ENCODE results near the gene PRKN. TPM values are rescaled to one million over a fixed set of nuclear protein-coding genes. Genes with fewer than 3 reads are reported as not detected.

PRKN gene
- total RNA-seq, 1 experiment from 2014 or later: 2.0 TPM

GRCh38 chr6:162181111-162181510 lies 546.5 kb downstream of the PRKN start:
- H2BK20ac ChIP-seq (ENCODE audit: low read depth, low read length, poor library complexity, severe bottlenecking): no peak overlapping the region
- H3K36me3 Mint-ChIP-seq (ENCODE audit: insufficient read depth in 1 of 3, low read depth in 3 of 3): no peaks in the 10 kb centered on the region
- no peaks in the 10 kb centered on the region for H3K79me1 ChIP-seq (ENCODE audit: insufficient read depth, low read depth, low read length, poor library complexity, severe bottlenecking)
- H2BK12ac ChIP-seq (ENCODE audit: insufficient read length, low read depth, low read length): no peak overlapping the region
- H4K20me1 ChIP-seq (ENCODE audit: control insufficient read depth, insufficient read depth, insufficient read length): no peaks in the 10 kb centered on the region
- H3K56ac ChIP-seq (ENCODE audit: insufficient read length, low read depth, low read length): no peak overlapping the region
- no peak overlapping the region for H4K8ac ChIP-seq (replicated peaks; ENCODE audit: insufficient read length, low read depth, low read length)
- no peak overlapping the region for H3K4me3 Mint-ChIP-seq
- H3K4me2 ChIP-seq (ENCODE audit: insufficient read depth, insufficient read length, low read length): no peak overlapping the region
- no peak overlapping the region for H2AK5ac ChIP-seq (ENCODE audit: insufficient read length, low read length)
- H3K27ac Mint-ChIP-seq: no peak overlapping the region
- H3T11ph ChIP-seq (ENCODE audit: low read length): no peak overlapping the region
- TF ChIP-seq, protein P1, sequence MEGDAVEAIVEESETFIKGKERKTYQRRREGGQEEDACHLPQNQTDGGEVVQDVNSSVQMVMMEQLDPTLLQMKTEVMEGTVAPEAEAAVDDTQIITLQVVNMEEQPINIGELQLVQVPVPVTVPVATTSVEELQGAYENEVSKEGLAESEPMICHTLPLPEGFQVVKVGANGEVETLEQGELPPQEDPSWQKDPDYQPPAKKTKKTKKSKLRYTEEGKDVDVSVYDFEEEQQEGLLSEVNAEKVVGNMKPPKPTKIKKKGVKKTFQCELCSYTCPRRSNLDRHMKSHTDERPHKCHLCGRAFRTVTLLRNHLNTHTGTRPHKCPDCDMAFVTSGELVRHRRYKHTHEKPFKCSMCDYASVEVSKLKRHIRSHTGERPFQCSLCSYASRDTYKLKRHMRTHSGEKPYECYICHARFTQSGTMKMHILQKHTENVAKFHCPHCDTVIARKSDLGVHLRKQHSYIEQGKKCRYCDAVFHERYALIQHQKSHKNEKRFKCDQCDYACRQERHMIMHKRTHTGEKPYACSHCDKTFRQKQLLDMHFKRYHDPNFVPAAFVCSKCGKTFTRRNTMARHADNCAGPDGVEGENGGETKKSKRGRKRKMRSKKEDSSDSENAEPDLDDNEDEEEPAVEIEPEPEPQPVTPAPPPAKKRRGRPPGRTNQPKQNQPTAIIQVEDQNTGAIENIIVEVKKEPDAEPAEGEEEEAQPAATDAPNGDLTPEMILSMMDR (conservative IDR thresholded peaks at IDR 0.05): no peak
- H3K14ac ChIP-seq (ENCODE audit: insufficient read depth, low read length): no peak overlapping the region
- no peaks in the 10 kb centered on the region for H3K27me3 Mint-ChIP-seq (ENCODE audit: low read depth)
- H3K4me1 Mint-ChIP-seq: peaks cover 0 to 4% of the 10 kb centered on the region in 2 experiments; a peak in 3 of 4 replicates
- no peak overlapping the region for H3K4ac ChIP-seq (ENCODE audit: low read depth, low read length)
- no peaks in the 10 kb centered on the region for H3K9me3 ChIP-seq (ENCODE audit: control insufficient read depth, low read depth, low read length)
- H4K5ac ChIP-seq (ENCODE audit: insufficient read length, low read depth, low read length): no peak overlapping the region
- H3K9me3 Mint-ChIP-seq: no peaks in the 10 kb centered on the region
- H3K79me2 ChIP-seq (ENCODE audit: insufficient read depth, low read length): no peaks in the 10 kb centered on the region
- no peaks in the 10 kb centered on the region for H3K4me1 ChIP-seq (ENCODE audit: insufficient read depth, low read length)
- no peak overlapping the region for H3K18ac ChIP-seq (ENCODE audit: insufficient read length, low read depth, low read length)
- H3K27ac ChIP-seq (ENCODE audit: insufficient read length, low read depth, low read length): no peak overlapping the region
- no peak overlapping the region for H2BK120ac ChIP-seq (ENCODE audit: low read depth, low read length, poor library complexity, severe bottlenecking)
- no peak overlapping the region for H3K23ac ChIP-seq (ENCODE audit: insufficient read length, low read depth, low read length)
- H2AFZ ChIP-seq (ENCODE audit: low read length): no peak overlapping the region
- WGBS (ENCODE audit: extremely low coverage, insufficient read length, low lambda C conversion rate): no CpG with 5 or more reads among the region's 5 CpGs
- no peak overlapping the region for H4K91ac ChIP-seq (ENCODE audit: insufficient read length, low read depth, low read length)
- no peaks in the 10 kb centered on the region for H3K27me3 ChIP-seq (ENCODE audit: insufficient read depth, low read length)
- no peak overlapping the region for H2BK15ac ChIP-seq (ENCODE audit: low read depth, low read length)
- H3K23me2 ChIP-seq (ENCODE audit: insufficient read length, low read depth, low read length, poor library complexity, severe bottlenecking): no peaks in the 10 kb centered on the region
- no peak overlapping the region for H2BK5ac ChIP-seq (ENCODE audit: insufficient read length, low read length)
- DNase-seq: no peak
- H3K9ac ChIP-seq (ENCODE audit: extremely low read depth, insufficient read length, low read length): no peak overlapping the region
